HG03139 (cell line): Measurements from ENCODE around the gene SMAD6.
"Not testable (repeated sequence)": the region's sequence is repeated elsewhere in the genome, so short reads cannot be mapped to it uniquely, and the experiment has no call there.

ENCODE experiments used
- ATAC-seq: cut with Tn5 transposase; IDR thresholded peaks from one replicate; pipeline ENCODE4 v1.9.1; 2021; ENCODE audit not compliant: unreplicated experiment

Gene SMAD6

DNA sequence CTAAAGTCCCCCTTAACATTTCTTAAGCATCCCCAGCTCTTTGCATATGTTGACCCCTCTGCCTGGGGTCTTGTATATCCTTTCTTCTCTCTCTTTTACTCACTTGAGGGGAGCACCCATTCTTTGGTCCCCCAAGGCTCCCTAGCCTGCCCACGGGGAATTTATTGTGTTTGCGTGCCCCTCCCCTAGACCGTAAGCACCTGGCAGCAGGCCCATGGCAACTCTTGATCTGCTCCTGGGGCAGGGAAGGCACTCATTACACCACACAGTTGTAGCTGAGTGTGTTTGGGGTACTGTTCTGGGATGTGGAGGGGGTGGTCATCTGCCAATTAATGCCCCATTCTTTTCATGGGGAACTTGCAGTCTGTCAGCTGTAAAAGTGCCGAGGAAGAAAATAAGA is 27.3 kb upstream of the SMAD6 start:
- ATAC-seq: no peak

DNA sequence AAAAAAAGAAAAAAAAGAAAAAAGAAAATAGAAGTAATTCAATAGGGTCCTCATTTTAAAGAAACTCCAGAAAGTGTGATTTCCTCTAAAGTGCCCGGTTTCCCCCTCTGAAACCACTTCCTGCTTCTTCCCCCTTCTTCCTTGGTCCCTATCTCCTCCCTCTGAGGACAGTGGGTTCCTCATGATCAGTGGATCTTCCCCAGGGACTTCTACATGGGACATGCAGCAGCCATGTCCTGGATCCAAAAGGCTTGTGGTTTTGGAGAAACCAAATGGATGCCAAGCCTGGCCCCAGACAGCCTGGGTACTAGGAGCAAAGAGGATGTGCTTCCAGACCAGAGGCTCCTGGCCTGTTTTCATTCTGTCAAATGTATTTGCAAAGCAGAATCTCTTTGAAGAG is 26.6 kb upstream of the SMAD6 start:
- no peak for ATAC-seq

DNA sequence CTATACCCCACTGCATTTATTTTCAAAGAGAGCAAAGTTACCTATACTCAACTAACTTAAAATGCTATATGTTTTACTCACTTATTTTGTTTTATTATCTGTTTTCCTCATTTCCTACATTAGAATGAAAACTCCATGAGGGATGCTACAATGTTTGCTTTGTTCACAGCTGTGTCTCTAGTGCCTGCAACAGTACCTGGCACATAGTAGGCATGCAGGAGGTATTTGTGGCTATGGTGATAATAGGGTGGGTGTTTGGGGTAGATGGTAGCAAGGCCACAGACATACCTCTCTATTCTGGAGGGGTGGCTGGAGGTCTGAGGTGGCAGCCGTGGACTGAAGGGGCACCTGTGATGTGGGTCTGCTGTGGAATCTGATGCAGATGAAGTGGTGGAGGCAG is 24.7 kb upstream of the SMAD6 start:
- ATAC-seq: no peak

DNA sequence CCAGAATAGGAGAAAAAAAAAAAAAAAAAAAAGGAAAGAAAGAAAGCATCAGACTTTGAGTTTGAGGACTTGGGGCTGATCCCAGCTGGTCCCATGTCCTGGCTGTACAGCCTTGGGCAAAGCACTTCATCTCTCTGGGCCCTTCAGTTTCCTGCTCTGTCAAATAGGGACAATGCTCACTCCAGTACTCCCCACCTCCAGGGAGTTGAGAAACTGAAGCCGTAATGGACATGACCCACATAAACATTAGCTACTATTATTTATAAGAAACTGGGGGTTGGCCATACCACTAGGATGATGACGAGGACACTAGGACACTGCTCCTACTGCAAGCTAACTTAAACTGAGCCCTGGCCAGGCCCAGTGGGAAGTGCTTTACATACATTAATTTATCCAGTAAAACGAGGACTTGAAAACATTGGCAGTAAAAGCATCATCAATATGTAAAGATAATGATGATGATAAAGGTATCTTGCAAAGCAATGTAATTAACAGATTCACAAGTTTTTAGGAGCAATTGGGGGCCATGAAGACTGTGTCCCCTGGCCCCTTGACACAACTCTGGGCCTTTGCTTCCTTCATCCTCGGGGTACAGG is 22.9 kb upstream of the SMAD6 start:
- no peak for ATAC-seq

DNA sequence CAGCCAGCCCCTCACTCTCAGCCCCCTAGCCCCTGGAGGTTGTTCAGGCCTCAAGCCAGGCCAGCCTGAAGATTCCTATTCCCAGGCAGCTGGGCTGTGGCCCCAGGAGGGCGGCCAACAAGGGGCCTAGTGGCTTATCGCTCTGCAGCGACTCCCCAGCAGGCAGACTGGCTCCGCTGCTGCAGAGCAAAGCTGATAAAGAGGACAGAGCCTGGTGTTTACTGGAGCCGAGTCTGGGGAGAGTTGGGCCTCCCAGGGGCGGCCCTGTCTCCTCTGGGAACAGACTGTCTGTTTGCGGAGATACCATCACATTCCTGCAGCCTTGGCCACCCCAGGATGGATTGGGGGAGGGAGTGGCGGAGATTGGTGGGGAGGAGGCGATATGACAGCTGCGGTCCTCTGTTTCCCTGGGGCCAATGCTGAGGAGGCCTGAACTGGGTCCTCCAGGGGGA is 22.4 kb upstream of the SMAD6 start:
- no peak for ATAC-seq

DNA sequence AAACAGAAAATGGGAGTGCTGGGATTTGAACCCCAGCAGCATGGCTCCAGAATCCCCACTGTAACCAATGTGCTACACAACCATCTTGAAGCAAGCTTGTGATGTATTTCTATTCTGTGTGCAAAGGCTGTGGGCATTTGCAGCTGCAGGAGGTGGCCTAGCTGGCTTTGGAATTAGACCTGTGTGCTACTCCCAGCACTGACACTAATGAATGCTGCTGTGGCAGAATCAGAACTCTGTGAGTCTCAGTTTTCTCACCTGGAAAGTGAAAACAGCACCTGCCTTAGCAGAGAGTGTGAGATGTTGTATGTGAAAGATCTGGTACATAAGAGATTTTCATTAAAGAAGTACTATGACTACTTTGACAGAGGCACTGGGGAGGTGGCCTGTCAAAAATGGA is 21.5 kb upstream of the SMAD6 start:
- no peak for ATAC-seq

DNA sequence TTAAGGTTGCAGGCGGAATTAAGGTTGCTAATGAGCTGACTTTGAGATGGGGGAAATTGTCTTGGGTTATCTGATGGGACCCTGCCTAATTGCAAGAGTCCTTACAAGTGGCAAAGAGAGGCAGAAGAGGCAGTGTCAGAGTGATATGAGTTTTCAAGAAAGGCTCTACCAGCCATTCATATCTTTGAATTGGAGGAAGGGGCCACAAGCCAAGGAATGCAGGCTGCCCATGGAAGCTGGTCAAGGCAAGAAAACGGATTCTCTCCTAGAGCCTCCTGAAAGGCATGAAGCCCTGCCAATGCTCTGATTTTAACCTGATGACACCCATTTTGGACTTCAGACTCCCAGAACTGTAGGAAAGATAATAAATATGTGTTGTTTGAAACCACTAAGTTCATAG is 20.6 kb upstream of the SMAD6 start:
- no peak for ATAC-seq

DNA sequence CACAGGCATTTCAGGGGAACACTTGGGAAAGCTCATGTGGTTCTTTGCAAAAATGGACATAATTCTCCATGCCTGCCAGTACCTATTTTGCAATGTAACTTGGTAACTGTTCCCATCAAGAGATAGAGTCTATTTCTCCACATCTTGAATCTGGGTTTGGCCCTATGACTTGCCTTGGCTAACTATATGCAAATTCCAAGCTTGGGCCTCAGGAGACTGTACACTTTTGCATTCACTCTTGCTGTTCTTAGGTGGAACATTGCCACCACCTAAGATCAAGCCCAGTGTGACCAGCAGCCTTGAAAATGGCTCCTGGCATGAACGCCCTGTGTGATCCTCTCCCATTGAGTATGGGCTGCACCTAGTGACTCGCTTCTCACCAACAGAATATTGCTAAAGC is 19.8 kb upstream of the SMAD6 start:
- ATAC-seq: no peak

DNA sequence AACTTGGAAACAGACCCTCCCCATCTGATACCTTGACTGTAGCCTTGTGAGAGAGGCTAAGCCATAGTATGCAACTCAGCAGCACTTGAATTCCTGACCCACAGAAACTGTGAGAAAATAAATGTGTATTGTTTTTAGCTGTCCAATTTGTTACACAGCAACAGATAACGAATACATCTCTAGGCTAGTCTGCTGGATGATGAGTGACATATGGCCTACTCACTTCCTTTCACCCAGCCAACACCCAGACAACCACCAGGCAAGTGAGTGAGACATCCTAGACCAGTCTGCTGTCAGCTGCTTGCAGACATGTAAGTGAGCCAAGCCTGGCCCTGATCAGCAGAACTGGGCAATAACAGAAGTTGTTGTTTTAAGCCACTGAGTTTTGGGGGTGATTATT is 19.2 kb upstream of the SMAD6 start:
- no peak for ATAC-seq

DNA sequence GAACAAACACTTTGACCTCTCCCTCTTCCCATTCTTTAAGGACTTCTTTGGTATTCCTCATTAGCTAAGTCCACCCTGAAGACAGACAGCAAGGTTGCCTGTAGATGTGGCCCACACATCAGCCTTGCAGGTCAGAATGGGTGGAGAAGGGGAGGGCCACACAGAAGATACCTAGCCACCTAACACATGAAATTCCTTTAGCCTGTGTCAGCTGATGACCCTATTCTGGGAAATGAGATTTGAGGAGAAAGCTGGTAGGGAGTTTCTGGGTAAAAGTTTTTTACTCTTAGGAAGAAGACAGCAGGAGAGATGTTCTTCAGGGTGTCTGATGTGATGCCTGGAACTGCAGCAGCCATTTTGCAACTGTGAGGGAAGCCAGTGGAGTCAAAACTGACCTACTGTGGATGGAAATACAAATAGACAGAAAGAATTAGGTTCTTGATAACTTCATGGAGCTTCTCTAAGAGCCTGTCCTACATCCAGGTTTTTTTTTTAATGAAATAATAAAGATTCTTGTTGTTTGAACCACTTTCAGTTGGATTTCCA is 17.8 kb upstream of the SMAD6 start:
- ATAC-seq: no peak

DNA sequence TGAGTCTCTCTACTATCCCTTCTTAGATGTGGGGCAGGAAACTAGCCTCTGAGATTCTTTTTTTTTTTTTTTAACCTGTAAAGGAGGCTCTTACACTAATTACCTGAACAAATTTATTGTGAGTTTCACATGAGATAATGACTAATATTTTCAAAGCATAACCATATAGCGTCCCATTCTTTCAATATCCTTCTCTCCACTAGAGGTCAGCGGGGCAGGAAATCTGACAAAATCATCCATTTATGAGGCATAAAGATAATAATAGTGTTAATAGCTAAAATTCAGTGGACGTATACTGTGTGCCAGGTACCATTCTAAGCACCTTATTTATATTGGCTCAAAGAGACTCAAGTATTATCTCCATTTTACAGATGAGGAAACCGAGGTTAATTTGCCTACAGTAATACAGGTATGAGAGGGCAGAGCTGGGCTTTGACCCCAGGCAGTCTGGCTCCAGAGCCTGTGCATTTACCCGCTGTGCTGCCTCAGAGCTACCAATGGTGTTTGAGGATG is 16.3 kb upstream of the SMAD6 start:
- no peak for ATAC-seq

DNA sequence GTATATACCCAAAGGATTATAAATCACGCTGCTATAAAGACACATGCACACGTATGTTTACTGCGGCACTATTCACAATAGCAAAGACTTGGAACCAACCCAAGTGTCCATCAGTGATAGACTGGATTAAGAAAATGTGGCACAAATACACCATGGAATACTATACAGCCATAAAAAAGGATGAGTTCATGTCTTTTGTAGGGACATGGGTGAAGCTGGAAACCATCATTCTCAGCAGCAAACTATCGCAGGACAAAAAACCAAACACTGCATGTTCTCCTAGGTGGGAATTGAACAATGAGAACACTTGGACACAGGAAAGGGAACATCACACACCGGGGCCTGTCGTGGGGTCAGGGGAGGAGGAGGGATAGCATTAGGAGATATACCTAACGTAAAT is 11.1 kb upstream of the SMAD6 start:
- not testable (repeated sequence) for ATAC-seq

DNA sequence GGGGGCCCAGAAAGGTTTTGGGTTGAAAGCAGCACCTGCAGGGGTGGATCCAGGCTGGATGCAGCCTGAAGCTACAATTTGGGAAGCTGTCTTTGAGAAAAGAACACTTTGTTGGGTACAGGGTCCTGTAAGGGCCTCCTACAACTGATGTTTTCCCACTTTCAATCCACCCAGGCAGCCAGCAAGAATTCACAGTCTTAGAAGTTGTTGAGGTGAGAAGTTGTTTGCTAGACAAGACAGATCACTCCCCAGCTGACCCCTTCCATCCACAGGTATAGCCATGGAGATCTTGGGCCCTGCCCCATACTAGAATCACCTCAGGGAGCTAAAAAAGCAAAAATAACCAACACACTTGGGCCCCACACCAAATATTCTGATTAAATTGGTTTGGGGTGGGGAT is 10.3 kb upstream of the SMAD6 start:
- ATAC-seq: no peak

DNA sequence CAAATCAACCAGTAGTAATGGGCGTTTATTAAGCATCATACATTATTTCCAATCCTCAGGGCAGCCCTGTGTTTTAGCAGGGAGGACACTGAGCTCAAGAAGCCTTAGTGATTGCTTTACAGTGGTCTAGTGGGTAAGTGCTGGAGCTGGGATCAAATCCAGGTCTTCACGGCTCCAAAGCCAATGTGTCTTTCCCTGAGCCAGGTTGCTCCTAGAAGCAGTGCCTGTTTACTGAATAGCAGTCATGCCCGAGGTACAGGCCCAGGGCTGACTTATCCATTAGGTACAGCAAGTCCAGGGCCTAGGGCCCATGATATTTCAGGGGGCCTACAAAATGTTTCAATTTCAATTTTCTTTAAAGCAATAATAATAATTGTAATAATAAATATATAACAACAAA is 9.6 kb upstream of the SMAD6 start:
- ATAC-seq: no peak

DNA sequence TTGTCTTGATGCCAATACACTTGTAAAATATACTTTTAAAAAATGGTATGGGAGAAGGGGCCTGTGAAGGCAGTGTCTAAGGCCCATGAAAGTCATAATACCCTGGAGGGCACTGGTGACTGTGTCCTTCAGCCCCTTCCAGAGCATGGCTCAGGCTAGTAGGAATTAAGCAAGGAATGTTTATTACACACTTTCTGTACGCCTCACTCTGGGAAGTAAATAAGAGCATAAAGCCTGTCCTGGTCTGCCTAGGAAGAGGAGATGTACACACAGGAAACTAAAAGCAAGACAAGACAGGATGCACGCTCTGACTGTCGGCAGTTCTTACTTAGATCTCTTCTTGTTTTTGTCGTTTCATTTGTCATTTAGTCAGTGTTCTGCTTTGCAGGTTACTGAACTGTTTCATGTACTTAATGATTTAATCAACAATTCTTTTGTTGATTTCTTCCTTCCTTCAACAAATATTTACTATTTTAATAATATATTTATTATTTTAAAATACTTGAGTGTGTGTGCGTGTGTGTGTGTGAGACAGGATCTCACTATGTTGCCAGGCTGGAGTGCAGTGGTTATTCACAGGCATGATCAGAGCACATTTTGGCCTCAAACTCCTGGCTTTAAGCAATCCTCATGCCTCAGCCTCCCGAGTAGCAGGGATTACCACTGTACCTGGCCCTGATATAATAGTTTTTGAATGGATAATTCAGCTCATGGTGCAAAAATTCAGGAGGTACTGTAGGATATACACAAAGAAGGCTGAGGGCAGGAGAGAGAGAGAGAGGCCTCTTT is 9.0 kb upstream of the SMAD6 start:
- ATAC-seq: no peak

DNA sequence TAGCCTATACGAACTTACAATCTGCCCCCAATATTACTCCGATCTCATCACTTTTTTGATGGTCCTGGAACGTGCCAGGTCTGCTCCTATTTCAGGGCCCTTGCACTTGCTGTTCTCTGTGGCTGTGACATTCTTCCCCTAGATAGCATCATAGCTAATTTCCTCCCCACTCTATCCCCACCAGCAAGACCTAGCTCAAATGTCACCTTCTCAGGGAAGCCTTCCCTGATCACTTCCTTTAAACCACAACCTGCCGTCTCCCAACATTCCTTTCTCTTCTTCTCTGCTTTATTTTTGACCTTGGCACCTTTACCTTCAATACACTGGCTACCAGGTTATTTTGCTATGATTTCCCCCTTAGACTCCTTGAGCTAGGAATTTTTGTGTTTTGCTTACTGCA is 5.3 kb upstream of the SMAD6 start:
- no peak for ATAC-seq

DNA sequence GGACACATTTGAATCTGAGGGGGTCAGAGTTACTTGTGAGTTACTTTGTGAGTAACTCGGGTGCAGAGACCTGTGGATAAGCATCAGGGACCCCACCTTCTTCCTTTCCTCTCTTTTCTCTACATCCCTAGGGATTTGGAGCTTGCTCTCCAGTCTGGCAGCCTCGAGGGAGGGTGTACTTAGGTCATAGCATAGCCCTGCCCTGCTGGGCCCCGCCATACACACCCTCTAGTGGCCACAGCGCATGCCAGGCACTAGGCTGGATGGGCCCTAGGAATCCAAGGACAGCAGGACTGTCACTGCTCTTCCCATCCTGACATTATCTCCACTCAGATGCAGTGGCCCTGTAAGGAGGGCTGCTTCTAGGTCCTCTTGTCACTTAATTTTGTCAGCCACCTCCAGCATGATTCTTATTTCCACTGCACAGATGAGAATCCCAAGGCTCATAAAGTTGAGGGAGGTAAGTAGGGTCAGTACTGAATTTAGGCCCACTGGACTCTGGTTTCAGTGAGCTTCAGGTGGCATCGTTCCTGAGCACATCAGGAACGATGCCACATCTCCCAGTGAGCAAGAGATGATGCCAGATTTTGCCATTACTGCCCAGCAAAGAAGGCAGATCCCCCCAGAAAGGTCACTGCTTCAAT is 3.6 kb upstream of the SMAD6 start:
- no peak for ATAC-seq

DNA sequence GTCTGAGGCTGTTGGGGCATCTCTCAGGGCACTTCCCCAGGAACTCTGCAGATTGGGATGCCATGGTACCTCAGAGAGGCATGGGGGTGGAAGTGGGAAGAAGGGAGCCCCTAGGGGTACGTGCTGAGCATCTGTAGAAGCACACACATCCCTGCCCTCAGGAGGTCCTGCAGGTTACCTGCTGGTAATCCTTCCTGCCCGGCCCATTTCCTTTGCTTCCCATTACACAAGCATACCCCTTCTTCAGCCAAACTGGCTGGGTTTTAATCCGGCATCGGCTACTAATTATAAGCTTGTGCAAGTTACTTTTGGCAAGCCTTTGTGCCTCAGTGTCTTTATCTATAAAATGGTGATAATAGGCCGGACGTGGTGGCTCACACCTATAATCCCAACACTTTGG is 3.1 kb upstream of the SMAD6 start:
- ATAC-seq: no peak

DNA sequence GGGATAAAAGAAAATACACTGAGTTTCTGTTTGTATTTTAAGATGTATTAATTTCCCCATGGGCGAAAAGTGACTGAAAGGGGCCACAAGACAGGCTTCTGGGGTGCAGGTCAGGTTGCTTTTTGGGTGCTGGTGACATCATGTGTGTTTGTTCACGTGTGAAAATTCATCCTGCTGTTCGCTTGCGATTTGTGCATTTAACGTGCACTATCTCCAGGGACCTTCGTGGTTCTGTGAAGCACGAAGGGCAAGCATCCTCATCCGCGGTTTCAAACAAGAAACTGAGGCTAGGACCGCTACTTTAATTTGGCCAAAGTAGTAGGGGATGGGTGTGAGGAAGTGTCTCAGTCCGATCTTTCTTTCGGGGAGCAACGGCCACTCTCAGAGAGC is 1.6 kb upstream of the SMAD6 start:
- no peak for ATAC-seq

DNA sequence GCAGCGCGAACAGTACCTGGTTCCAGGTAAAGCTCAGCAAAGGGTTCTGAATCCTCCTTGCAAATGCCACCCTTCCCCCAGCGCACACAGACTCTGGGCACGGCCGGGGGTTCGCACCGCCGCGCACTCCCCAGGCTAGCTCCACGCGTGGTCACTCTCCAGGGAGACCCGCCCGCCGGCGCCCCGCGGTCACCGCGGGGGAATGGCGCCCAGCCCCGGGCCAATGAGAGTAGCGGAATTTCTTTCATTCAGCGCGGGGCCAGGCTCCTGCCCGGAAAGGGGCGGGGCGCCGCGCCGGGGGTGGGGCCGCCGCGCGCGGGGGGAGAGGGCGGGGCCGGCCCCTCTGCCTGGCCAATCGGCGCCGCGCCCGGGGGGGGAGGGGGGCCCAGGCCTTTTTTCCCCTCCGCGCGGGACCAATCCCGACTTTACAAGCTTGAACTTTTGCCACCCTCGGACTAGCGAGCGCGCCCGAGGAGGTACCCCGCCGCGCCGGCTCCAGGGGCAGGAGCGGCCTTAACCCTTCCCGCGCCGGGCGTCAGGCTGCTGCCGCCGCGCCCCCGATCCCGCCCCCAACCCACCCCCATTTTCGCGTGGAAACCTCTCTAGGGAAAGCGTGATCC is 1.1 kb upstream of the SMAD6 start:
- ATAC-seq: peak; percentile 57

DNA sequence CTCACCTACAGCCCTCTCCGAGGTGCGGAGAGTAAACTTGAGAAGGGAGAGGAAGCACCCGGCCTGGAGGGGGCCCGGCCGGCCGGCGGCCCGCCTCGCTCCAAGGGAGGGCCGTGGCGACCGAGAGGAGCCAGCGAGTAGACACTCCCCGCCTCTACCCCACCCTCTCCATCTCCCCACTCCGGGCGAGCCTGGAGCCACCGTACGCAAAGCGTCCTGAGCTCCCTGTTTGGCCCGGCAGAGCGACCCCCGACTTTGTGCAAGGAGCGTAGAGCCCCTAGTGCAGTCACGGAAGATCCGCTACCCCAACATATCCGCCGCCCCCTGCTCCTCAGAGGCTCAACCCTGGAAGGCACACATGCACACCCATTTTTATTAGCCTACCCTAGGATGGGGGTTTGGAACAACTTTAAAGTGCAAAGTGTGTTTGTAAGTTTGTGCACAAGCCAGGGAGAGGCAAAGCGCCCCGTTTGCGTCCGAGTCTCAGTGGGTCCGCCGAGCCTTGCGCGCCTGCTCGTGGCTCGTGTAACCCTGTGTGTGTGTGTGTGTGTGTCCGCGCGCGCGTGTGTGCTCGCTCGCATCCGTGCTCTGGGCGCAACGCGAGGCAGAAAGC is 508 bp upstream of the SMAD6 start:
- peak; percentile 12 for ATAC-seq
